Right lobe of liver (tissue), 4 donors: ENCODE data around the gene DDX54.

Experiments used
- POLR2A ChIP-seq: fragments of 450-650 bp; IDR thresholded peaks from one replicate; pipeline ENCODE4 v1.6.1; 2017; ENCODE audit warnings: antibody characterized with exemption, mild to moderate bottlenecking
- TF ChIP-seq, protein P1 (sequence below), 4 donors: fragments of 200-600 bp in 3 of 4; fragments of 450-650 bp in 1 of 4; IDR thresholded peaks; one replicate each; pipeline versions ENCODE4 v1.5.1 to v1.8.0; 2016 to 2022; ENCODE audit warnings: antibody characterized with exemption in 4 of 4, mild to moderate bottlenecking in 2 of 4
- donor health status: DM: no; HTN: no; CAD: no.
- donor health status: DM: no; HTN: no; CAD: no.
- donor health status: DM: no; HTN: yes; CAD: no.

DNA sequence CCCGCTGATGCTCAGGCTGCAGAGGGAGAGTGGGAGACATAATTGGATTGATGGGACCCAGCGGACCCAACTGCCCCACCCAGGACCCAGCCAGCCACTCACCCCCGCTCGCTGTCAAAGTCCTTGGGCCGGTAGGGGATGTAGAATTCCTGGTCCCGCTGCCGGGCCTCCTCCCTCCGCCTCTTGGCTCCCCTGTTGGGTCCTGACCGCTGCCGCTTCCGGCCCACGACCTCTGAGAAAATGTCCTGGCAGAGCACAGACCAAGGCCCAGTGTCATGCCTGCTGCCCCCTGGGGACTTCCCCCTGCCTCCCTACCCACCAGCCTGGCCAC is 22.3 kb downstream of the DDX54 start:
- TF ChIP-seq, protein P1, sequence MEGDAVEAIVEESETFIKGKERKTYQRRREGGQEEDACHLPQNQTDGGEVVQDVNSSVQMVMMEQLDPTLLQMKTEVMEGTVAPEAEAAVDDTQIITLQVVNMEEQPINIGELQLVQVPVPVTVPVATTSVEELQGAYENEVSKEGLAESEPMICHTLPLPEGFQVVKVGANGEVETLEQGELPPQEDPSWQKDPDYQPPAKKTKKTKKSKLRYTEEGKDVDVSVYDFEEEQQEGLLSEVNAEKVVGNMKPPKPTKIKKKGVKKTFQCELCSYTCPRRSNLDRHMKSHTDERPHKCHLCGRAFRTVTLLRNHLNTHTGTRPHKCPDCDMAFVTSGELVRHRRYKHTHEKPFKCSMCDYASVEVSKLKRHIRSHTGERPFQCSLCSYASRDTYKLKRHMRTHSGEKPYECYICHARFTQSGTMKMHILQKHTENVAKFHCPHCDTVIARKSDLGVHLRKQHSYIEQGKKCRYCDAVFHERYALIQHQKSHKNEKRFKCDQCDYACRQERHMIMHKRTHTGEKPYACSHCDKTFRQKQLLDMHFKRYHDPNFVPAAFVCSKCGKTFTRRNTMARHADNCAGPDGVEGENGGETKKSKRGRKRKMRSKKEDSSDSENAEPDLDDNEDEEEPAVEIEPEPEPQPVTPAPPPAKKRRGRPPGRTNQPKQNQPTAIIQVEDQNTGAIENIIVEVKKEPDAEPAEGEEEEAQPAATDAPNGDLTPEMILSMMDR (IDR thresholded peaks at IDR 0.05) = no peak
- no peak for TF ChIP-seq POLR2A
